Testis (tissue), 2 donors: ENCODE measurements around the gene UBE2K.

Source experiments
- CTCF ChIP-seq, 3 experiments: fragments of 450-650 bp in 2 of 3; fragments of 200-600 bp in 1 of 3; sonication (generic) in 1 of 3; IDR thresholded peaks; one replicate each; pipeline ENCODE4 v1.5.1; 2016 to 2019; ENCODE audit warnings: antibody characterized with exemption in 3 of 3, mild to moderate bottlenecking in 2 of 3, moderate library complexity in 1 of 3
- POLR2A ChIP-seq: fragments of 450-650 bp; IDR thresholded peaks from one replicate; pipeline ENCODE4 v1.6.1; 2017; ENCODE audit warnings: antibody characterized with exemption, mild to moderate bottlenecking, moderate library complexity

GRCh38 chr4:39818646-39819045 lies 120.7 kb downstream of the UBE2K start:
- TF ChIP-seq CTCF (IDR thresholded peaks at IDR 0.05): no peak
- no peak for TF ChIP-seq POLR2A
